KOPT-K1 (cell line): Measurements from ENCODE around the gene PLCB1.

ENCODE experiments used
- H3K27ac ChIP-seq: fragments of 200-600 bp; sonication (generic); 2 replicates; pipeline ENCODE4 v1.5.1; 2016; ENCODE audit warnings: antibody characterized with exemption, mild to moderate bottlenecking, low read depth, low read length; ENCODE audit not compliant: poor library complexity, severe bottlenecking
- H3K36me3 ChIP-seq: fragments of 200-600 bp; sonication (generic); 2 replicates; pipeline ENCODE4 v1.5.1; 2017; ENCODE audit warnings: antibody characterized with exemption, mild to moderate bottlenecking, low read length, moderate library complexity; ENCODE audit not compliant: insufficient read depth
- H3K9me3 ChIP-seq: fragments of 200-600 bp; sonication (generic); 2 replicates; pipeline ENCODE4 v1.5.1; 2017; ENCODE audit warnings: antibody characterized with exemption, low read length, mild to moderate bottlenecking; ENCODE audit not compliant: insufficient read depth, poor library complexity, severe bottlenecking

PLCB1 gene

DNA sequence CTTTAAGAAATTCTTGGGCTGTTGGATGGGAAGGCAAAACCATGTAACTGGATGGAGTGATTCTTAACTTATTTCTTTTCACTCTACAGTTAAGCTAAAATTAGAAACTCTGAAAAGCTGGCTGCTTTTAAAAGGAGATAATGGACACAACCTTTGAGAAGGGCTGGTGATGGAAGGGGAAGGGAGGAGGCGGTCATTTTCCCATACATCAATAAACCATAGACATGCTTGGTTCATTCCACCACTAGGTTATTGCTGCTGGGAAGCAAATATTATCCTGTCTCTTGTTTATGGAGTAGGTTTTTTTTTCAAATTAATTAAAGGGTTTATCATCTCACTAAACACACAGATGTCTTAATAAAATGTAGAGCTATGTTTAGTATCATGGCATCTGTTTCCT, 76.2 kb downstream of the PLCB1 start:
- H3K9me3 ChIP-seq = no peaks in the 10 kb centered on the region
- no peak overlapping the region for H3K27ac ChIP-seq
- no peaks in the 10 kb centered on the region for H3K36me3 ChIP-seq

DNA sequence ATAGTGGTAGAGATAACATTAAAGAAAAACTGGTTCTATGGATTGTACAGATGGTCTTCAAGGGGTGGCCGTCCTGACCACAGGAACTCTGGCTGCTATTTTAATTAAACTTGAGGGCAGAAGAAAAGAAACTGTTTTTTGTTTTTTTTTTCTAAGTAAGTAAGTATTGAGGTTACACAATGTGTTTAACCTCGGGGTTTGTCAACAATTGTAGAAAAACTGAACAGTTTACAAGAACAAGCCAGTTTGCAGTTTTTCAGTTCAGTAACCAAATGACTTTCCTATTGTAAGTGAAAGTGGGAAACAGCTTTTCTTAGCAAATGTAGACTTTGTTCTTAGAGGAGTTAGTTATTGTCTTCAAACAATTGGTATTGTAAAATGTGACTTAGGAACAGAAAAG, 77.0 kb downstream of the PLCB1 start:
- no peaks in the 10 kb centered on the region for H3K9me3 ChIP-seq
- H3K27ac ChIP-seq = no peak overlapping the region
- no peaks in the 10 kb centered on the region for H3K36me3 ChIP-seq

DNA sequence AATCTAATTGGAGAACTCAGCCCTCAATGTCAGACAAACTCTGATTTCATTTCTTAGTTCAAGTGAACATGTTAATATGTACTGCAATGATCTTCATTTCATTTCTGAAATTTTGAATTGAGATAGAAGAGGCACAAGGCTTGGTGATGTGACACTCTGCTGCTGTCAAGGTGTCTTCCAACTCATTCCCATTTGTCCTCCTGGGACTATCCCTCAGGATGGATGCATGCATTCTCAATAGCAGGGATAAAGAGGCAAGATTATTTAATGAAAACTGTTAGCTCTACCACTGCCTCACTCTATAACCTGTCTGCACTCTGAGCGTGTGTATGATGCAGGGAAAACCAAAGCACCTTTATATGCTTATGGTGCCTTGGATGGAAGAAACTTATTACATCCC, 78.7 kb downstream of the PLCB1 start:
- no peaks in the 10 kb centered on the region for H3K9me3 ChIP-seq
- H3K27ac ChIP-seq = no peak overlapping the region
- H3K36me3 ChIP-seq = no peaks in the 10 kb centered on the region

DNA sequence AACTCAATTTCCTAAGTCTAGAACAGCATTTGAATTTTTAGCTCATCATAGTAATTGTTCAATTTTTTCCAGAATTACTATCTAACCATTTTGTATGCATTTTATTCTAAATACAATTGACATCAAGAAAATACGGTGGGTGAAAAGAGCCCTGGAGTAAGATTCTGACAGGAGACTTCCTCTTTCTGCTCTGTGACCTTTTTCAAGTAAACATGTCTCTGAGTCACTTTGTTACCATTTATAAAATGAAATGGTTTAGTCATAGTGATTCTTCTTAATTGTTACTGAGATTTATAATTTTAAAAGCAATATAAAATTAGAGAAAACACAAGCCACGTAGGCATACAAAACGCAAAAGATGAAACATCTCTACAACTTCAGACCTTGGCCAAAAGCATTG, 80.2 kb downstream of the PLCB1 start:
- Histone ChIP-seq H3K27ac (no peak overlapping the region), H3K9me3 (no peaks in the 10 kb centered on the region), H3K36me3 (no peaks in the 10 kb centered on the region)

- Histone ChIP-seq H3K27ac (no peak overlapping the region), H3K9me3 (no peaks in the 10 kb centered on the region), H3K36me3 (no peaks in the 10 kb centered on the region)
These were observed 81.2 kb downstream of the PLCB1 start for GRCh38 chr20:8213270-8213669.

GRCh38 chr20:8213831-8214587, 81.9 kb downstream of the PLCB1 start:
- Histone ChIP-seq H3K36me3 (no peaks in the 10 kb centered on the region), H3K27ac (no peak overlapping the region), H3K9me3 (no peaks in the 10 kb centered on the region)

- Histone ChIP-seq H3K27ac (no peak overlapping the region), H3K9me3 (no peaks in the 10 kb centered on the region), H3K36me3 (no peaks in the 10 kb centered on the region)
These were observed 83.3 kb downstream of the PLCB1 start for GRCh38 chr20:8215361-8215781.

GRCh38 chr20:8216375-8217200, 84.5 kb downstream of the PLCB1 start:
- no peak overlapping the region for H3K27ac ChIP-seq

DNA sequence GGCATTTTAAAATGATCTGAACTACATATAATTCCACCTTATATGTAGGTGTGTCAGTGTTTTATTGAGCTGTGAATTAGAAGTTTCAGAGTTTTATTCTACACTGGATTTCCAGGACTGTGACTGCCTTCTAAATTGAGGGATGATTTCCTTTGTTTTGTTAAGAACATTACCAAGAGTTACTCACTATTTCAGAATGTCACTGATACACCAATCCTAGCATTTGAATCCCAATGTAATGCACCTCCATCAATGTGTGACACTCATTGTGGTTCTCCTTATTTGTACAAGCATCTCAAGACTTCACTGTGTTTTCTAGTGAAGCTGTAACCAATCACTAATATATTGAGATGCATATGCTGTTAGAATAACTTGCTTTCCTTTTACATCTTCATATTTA, 86.8 kb downstream of the PLCB1 start:
- no peak overlapping the region for H3K27ac ChIP-seq
- H3K9me3 ChIP-seq = no peaks in the 10 kb centered on the region
- H3K36me3 ChIP-seq = no peaks in the 10 kb centered on the region

More at GRCh38 chr20:8216375-8217200, 84.5 kb downstream of the PLCB1 start:
- no peaks in the 10 kb centered on the region for H3K36me3 ChIP-seq
- no peaks in the 10 kb centered on the region for H3K9me3 ChIP-seq

- no peaks in the 10 kb centered on the region for H3K9me3 ChIP-seq
- no peak overlapping the region for H3K27ac ChIP-seq
- H3K36me3 ChIP-seq = no peaks in the 10 kb centered on the region
These were observed 87.3 kb downstream of the PLCB1 start for GRCh38 chr20:8219403-8219802.

DNA sequence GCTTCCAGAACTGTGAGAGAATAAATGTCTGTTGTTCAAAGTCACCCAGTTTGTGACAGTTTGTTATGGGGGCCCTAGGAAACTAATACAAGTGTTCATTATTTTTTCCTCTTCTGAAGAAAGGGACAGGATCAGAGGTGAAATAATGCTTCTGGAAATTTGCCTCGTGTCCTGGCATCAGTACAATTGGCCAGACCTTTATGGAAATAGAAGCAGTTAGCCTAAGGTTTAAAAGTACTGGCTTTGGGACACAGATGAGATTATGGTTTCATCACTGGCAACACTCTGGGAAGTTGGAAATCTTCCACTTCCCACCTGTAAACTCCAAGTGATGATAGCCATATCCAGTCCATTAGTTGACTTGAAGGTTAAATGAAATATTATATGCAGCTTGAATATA, 88.7 kb downstream of the PLCB1 start:
- Histone ChIP-seq H3K9me3 (no peaks in the 10 kb centered on the region), H3K36me3 (no peaks in the 10 kb centered on the region), H3K27ac (no peak overlapping the region)

- Histone ChIP-seq H3K27ac (no peak overlapping the region), H3K9me3 (no peaks in the 10 kb centered on the region), H3K36me3 (no peaks in the 10 kb centered on the region)
These were observed 89.9 kb downstream of the PLCB1 start for GRCh38 chr20:8221887-8222419.

DNA sequence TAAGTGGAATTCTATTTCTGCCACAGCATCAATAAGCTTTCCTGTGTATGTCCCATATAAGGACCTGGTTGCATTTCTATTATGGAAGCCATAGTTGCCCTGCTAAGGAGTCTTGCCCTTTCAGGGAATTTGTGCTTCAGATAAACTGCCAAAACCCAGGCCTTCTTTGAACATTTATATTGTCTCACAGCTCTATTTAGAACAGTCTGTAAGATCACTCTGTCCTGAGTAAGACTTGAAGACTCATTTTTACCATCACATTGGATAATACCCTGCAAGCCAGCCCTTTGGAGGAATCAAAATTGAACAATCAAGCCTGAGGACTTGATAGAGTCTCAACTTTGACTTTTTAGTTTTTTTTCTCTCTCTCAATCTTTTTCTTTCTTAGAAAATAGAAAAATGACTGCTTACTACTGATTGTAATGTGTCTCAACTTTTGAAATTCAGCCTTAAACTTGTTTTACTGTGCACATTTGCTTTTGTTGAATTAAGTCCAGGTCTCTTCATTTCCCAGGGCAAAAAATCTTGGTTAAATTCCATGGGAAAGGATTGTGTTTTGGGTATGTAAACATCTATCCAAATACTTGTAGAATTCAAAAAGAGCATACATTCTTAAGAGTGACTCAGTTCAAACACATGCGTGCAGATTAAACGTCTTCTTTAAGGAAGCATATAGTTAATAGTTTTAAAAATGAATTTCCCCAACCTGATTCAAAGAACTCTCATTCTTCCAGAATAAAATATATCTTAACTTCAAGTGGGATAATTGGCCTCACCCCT, 91.2 kb downstream of the PLCB1 start:
- Histone ChIP-seq H3K36me3 (no peaks in the 10 kb centered on the region), H3K27ac (no peak overlapping the region), H3K9me3 (no peaks in the 10 kb centered on the region)

DNA sequence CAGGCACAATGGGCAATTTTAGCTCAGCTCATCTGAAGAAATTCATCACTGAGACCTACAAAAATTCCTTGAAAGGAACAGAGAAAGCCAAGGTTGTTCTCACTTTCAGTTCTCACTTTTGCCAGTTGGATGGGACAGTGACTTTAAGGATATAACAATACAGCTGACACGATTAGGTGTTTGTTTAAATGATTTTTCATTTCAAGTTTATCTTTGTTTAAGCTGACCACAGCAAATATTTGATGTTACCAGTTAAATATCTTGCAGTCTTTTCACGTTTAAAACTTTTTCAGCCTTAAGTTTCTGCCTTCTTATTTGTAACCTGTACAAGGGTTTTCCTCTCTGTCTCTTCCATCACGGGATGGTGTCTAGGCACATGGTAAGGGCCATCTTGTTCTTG, 93.6 kb downstream of the PLCB1 start:
- no peaks in the 10 kb centered on the region for H3K36me3 ChIP-seq
- no peaks in the 10 kb centered on the region for H3K9me3 ChIP-seq
- no peak overlapping the region for H3K27ac ChIP-seq

- no peaks in the 10 kb centered on the region for H3K9me3 ChIP-seq
- H3K27ac ChIP-seq = no peak overlapping the region
- no peaks in the 10 kb centered on the region for H3K36me3 ChIP-seq
These were observed 94.0 kb downstream of the PLCB1 start for GRCh38 chr20:8226106-8226505.
